Activated CD8-positive, alpha-beta T cell treated with anti-CD3 and anti-CD28 coated beads for 36 hours (primary cell): Measurements from ENCODE around the gene ATF7. TPM values are rescaled to one million over a fixed set of nuclear protein-coding genes. Genes with fewer than 3 reads are reported as not detected.
"Not testable (repeated sequence)": the region's sequence is repeated elsewhere in the genome, so short reads cannot be mapped to it uniquely, and the experiment has no call there.

Experiments used
- ATAC-seq: fragments of 200-7000 bp; cut with Tn5 transposase; one replicate; pipeline ENCODE4 v1.10.0; 2021; ENCODE audit warnings: mild to moderate bottlenecking, moderate library complexity
- CTCF ChIA-PET: fragments of 350-600 bp; sonication (Branson Sonifier 250); formaldehyde crosslinking; loops from one replicate; lab custom pipeline; 2021; ENCODE audit warnings: antibody characterized with exemption; lab: Charles Lee
- POLR2A ChIA-PET: fragments of 350-600 bp; sonication (Branson Sonifier 250); formaldehyde crosslinking; loops from one replicate; lab custom pipeline; 2021; ENCODE audit warnings: antibody characterized with exemption; lab: Charles Lee
- DNase-seq: peaks from one replicate; pipeline ENCODE4 v3.0.0-alpha.2; 2020
- H3K27ac Mint-ChIP-seq: one replicate; pipeline ENCODE4 v1.8.0; 2021; ENCODE audit warnings: mild to moderate bottlenecking, mixed read lengths
- H3K27me3 Mint-ChIP-seq: one replicate; pipeline ENCODE4 v1.8.0; 2021; ENCODE audit warnings: mixed read lengths
- H3K36me3 Mint-ChIP-seq: one replicate; pipeline ENCODE4 v1.8.0; 2021; ENCODE audit warnings: low read depth, mixed read lengths
- H3K4me1 Mint-ChIP-seq: one replicate; pipeline ENCODE4 v1.8.0; 2021; ENCODE audit warnings: low read depth, mixed read lengths
- H3K4me3 Mint-ChIP-seq: one replicate; pipeline ENCODE4 v1.8.0; 2021; ENCODE audit warnings: mild to moderate bottlenecking, moderate library complexity, mixed read lengths
- H3K9me3 Mint-ChIP-seq: one replicate; pipeline ENCODE4 v1.8.0; 2021; ENCODE audit warnings: mixed read lengths
- CTCF ChIP-seq: fragments of 200-600 bp; IDR thresholded peaks from one replicate; pipeline ENCODE4 v1.8.0; 2022; ENCODE audit warnings: antibody characterized with exemption, mild to moderate bottlenecking
- intact Hi-C: fragments of 100-400 bp; cut with micrococcal nuclease; formaldehyde crosslinking; loops from one replicate; pipeline ENCODE4 v1.10.0; 2022
- total RNA-seq, 2 experiments: library from RNA; stranded (reverse); gene quantifications; one replicate each; pipeline ENCODE4 v1.2.3, GENCODE V29; 2021

Gene ATF7
- total RNA-seq, 2 experiments from 2014 or later, result 22.0 to 22.6 TPM

GRCh38 chr12:53659011-53659551, 32.9 kb upstream of the ATF7 start:
- no peak overlapping the region for H3K27ac Mint-ChIP-seq
- no peaks in the 10 kb centered on the region for H3K4me1 Mint-ChIP-seq
- ChIA-PET POLR2A (interaction anchor here (0.6 to 1.0 kb wide), 2 partner anchors 10 to 102 kb away, joined by 3 to 4 read pairs; no protein-coding TSS in a partner anchor), CTCF (interaction anchor here (0.6 to 1.0 kb wide), 4 partner anchors 8 to 130 kb away, joined by 3 read pairs; partner anchors contain the start of gene ATP5MC2)
- H3K4me3 Mint-ChIP-seq, result no peak overlapping the region
- intact Hi-C loops, result no loop called here
- TF ChIP-seq CTCF, result no peak
- H3K36me3 Mint-ChIP-seq, result peaks cover 16% of the 10 kb centered on the region
- H3K27me3 Mint-ChIP-seq, result no peaks in the 10 kb centered on the region
- no peaks in the 10 kb centered on the region for H3K9me3 Mint-ChIP-seq
- no peak for DNase-seq
- no peak for ATAC-seq

DNA sequence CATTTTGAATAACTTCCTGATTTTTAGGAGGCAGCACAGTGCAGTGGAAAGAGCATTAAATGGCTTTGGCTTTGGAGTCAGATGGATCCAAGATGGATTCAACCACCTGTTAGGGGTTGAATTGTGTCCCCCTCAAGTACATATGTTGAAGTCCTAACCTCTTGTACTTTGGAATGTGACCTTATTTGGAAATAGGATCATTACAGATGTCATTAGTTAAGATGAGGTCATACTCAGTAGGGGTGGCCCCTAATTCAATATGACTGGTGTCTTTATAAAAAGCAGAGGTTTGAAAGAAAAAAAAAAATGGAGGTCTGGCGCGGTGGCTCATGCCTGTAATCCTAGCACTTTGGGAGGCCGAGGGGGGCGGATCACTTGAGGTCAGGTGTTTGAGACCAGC, 30.9 kb upstream of the ATF7 start:
- Mint-ChIP-seq H3K27me3 (no peaks in the 10 kb centered on the region), H3K9me3 (no peaks in the 10 kb centered on the region), H3K4me3 (no peak overlapping the region), H3K4me1 (no peaks in the 10 kb centered on the region), H3K27ac (no peak overlapping the region), H3K36me3 (peaks cover 4% of the 10 kb centered on the region)
- ChIA-PET CTCF (interaction anchor here (0.9 to 1.0 kb wide), 2 partner anchors 19 to 147 kb away, joined by 3 to 4 read pairs; partner anchors contain the start of gene ATP5MC2), POLR2A (interaction anchor here (0.7 to 1.6 kb wide), 2 partner anchors 8 to 11 kb away, joined by 3 to 5 read pairs; no protein-coding TSS in a partner anchor)
- TF ChIP-seq CTCF, result no peak
- no peak for ATAC-seq
- DNase-seq, result no peak
- intact Hi-C loops, result no loop called here

DNA sequence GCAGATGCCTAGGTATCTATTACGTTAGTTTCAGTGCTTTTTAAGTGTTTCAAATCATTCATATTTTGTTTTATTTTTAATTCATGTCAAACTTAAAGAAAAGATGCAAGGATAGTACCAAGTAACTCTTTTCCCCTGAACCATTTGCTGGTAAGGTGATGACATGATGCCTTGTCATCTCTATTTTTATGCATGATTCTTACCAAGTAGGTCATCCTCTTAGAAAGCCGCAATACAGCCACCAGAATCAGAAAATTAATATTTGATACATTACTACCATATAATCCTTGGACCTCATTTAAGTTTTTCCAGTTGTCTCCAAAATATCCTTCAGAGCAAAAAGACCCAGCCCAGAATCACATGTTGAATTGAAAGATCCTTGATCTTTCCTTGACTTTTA, 27.4 kb upstream of the ATF7 start:
- Mint-ChIP-seq H3K9me3 (no peaks in the 10 kb centered on the region), H3K4me3 (no peak overlapping the region), H3K4me1 (no peaks in the 10 kb centered on the region), H3K27me3 (no peaks in the 10 kb centered on the region), H3K27ac (no peak overlapping the region), H3K36me3 (no peaks in the 10 kb centered on the region)
- no peak for TF ChIP-seq CTCF
- intact Hi-C loops, result no loop called here
- ChIA-PET CTCF (no interaction called here), POLR2A (no interaction called here)
- no peak for DNase-seq
- ATAC-seq, result no peak

DNA sequence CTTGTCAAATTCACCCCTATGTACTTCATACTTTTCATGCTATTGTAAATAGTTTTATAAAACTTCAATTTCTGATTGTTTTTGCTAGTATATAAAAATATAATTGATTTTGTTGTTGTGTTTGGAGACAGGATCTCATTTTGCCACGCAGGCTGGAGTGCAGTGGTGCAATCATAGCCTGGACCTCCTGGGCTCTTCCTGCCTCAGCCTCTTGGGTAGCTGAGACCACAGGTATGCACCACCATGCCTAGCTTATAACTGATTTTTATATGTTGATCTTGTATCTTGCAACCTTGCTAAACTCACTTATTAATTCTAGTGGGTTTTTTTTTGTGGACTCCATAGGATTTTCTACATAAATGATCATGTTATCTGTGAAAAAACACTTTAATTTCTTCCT, 26.2 kb upstream of the ATF7 start:
- ATAC-seq (no peak), DNase-seq (no peak)
- no peaks in the 10 kb centered on the region for H3K9me3 Mint-ChIP-seq
- no peak overlapping the region for H3K4me3 Mint-ChIP-seq
- TF ChIP-seq CTCF, result no peak
- ChIA-PET POLR2A (no interaction called here), CTCF (interaction anchor here (0.7 to 1.8 kb wide), 2 partner anchors 109 to 255 kb away, joined by 3 to 4 read pairs; no protein-coding TSS in a partner anchor)
- no peaks in the 10 kb centered on the region for H3K4me1 Mint-ChIP-seq
- no peaks in the 10 kb centered on the region for H3K27me3 Mint-ChIP-seq
- intact Hi-C loops, result no loop called here
- H3K36me3 Mint-ChIP-seq, result no peaks in the 10 kb centered on the region
- H3K27ac Mint-ChIP-seq, result no peak overlapping the region

GRCh38 chr12:53651737-53652136, 25.6 kb upstream of the ATF7 start:
- Mint-ChIP-seq H3K9me3 (no peaks in the 10 kb centered on the region), H3K4me3 (no peak overlapping the region), H3K36me3 (no peaks in the 10 kb centered on the region), H3K27ac (no peak overlapping the region), H3K4me1 (no peaks in the 10 kb centered on the region), H3K27me3 (no peaks in the 10 kb centered on the region)
- TF ChIP-seq CTCF, result no peak
- ATAC-seq (no peak), DNase-seq (no peak)
- POLR2A ChIA-PET, result no interaction called here
- intact Hi-C loops, result no loop called here
- CTCF ChIA-PET, result interaction anchor here (0.9 to 1.8 kb wide), 2 partner anchors 24 to 109 kb away, joined by 3 to 4 read pairs; partner anchors contain the start of gene ATP5MC2

- H3K4me3 Mint-ChIP-seq, POLR2A ChIA-PET, CTCF ChIA-PET, H3K27me3 Mint-ChIP-seq, intact Hi-C loops, H3K27ac Mint-ChIP-seq, H3K36me3 Mint-ChIP-seq, ATAC-seq, H3K9me3 Mint-ChIP-seq, H3K4me1 Mint-ChIP-seq, DNase-seq: not testable (repeated sequence)
These were observed 20.1 kb upstream of the ATF7 start for GRCh38 chr12:53646300-53646699.
